Measurements from ENCODE around the gene ST6GAL1.

ST6GAL1 gene

GRCh38 chr3:187112934-187113793 lies 182.8 kb downstream of the ST6GAL1 start:
- DNase-seq (ENCODE audit: low read depth in 2 of 2) = no peak

- DNase-seq (ENCODE audit: low read depth in 2 of 2) = no peak
Observed at GRCh38 chr3:187114511-187114910, 184.2 kb downstream of the ST6GAL1 start.

- no peak for DNase-seq (ENCODE audit: low read depth in 2 of 2)
Observed at GRCh38 chr3:187120326-187120725, 190.0 kb downstream of the ST6GAL1 start.

- DNase-seq (ENCODE audit: low read depth in 2 of 2) = no peak
Observed at GRCh38 chr3:187122261-187122660, 191.9 kb downstream of the ST6GAL1 start.

DNA sequence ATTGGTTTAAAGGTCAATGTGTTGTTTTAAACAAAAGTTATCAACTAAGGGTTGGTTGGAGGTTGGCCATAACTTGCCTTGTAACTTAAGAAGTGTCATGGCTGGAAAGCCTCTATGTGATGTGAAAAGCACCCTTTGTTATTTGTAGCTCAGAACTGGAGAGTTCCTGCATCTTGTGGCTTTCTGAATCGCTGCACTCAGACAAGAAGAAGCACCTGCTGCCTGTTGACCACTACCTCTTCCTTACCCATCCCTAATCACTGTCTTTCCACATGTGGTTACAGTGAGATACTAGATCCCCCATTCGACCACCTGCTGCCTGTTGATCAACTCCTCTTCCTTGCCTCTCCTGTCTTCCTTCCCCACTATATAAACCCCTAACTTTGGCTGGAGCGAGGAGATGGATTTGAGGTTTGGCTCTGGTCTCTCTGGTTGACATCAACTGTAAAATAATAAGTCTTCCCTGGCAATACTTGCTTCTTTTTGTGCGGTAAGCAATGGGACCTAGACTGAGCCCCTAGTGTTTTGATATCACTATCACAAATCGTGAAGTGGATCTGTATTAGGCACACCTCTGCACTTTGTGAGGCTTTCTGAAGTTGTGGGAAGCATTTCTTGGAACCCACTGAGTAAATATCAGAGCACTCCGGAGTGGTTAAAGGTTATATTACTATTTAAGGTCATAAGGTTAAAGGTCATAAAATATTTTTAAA lies 195.1 kb downstream of the ST6GAL1 start:
- no peak for DNase-seq (ENCODE audit: low read depth in 2 of 2)

Measured in stimulated activated CD4-positive, alpha-beta T cell treated with anti-CD3 and anti-CD28 coated beads, Interleukin-4, amount 100 ng/mL, for 48 hours (primary cell).